ENCODE data around the gene ACVR1.

ACVR1 gene

DNA sequence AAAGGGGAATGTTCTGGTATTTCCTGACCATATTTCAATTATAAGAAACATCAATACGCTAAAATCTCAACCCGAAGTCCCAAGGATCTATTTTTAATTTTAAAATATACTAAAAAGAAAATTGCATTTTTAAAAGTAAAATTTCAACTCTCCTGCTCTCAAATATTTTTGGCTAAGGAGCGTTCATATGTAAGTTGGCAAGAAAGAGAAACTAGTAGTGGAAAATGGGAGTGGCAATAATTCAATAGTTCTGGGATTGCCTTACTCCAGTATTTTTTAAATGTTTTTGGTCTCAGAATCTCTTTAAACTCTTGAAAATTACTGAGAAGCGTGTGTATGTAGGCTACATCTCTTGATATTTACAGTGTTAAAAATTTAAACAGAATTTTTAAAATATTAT lies 72.7 kb downstream of the ACVR1 start:
- Mint-ChIP-seq H3K9me3 (no peaks in the 10 kb centered on the region), H3K27me3 (no peaks in the 10 kb centered on the region), H3K4me1 (ENCODE audit: low read depth) (no peaks in the 10 kb centered on the region), H3K36me3 (ENCODE audit: low read depth) (peaks cover 27% of the 10 kb centered on the region), H3K27ac (no peak overlapping the region), H3K4me3 (no peak overlapping the region)
- intact Hi-C loops (cut with micrococcal nuclease), result no loop called here

- intact Hi-C loops (cut with micrococcal nuclease), result no loop called here
- Mint-ChIP-seq H3K27ac (no peak overlapping the region), H3K4me1 (ENCODE audit: low read depth) (no peaks in the 10 kb centered on the region), H3K9me3 (no peaks in the 10 kb centered on the region), H3K4me3 (no peak overlapping the region), H3K36me3 (ENCODE audit: low read depth) (peaks cover 46% of the 10 kb centered on the region), H3K27me3 (no peaks in the 10 kb centered on the region)
Observed at GRCh38 chr2:157800838-157801495, 75.2 kb downstream of the ACVR1 start.

DNA sequence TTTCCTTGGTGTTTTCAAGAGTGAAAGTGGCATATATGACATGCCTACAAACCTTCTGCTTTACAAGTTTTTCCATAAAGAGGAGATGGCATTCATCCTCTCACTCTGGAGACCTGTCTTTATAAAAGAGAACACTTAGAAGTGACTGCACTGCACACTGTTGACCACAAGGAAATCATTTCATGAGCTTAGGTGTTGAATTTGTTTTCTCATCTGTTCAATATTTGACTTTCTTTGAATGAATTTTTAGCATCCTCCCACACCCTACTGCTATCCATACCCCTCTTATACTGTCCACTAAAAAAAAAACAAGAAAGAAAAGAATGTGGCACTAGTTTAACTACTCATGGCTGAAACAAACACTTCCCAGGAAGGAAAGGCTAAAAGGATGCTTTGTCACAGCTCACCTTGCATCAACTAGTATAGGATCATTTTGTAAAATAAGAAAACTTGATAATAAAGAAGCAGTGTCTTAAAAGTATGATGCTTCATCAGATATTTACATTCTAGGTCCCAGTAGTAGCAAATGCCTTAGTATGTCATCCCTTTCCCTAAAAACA lies 83.0 kb downstream of the ACVR1 start:
- Mint-ChIP-seq H3K36me3 (ENCODE audit: low read depth) (peaks cover 21% of the 10 kb centered on the region), H3K27ac (no peak overlapping the region), H3K4me1 (ENCODE audit: low read depth) (no peaks in the 10 kb centered on the region), H3K4me3 (no peak overlapping the region), H3K27me3 (no peaks in the 10 kb centered on the region), H3K9me3 (no peaks in the 10 kb centered on the region)
- intact Hi-C loops (cut with micrococcal nuclease), result no loop called here

GRCh38 chr2:157792335-157793052 lies 83.6 kb downstream of the ACVR1 start:
- Mint-ChIP-seq H3K4me3 (no peak overlapping the region), H3K36me3 (ENCODE audit: low read depth) (peaks cover 16% of the 10 kb centered on the region), H3K4me1 (ENCODE audit: low read depth) (no peaks in the 10 kb centered on the region), H3K9me3 (no peaks in the 10 kb centered on the region), H3K27ac (no peak overlapping the region), H3K27me3 (no peaks in the 10 kb centered on the region)
- intact Hi-C loops (cut with micrococcal nuclease), result no loop called here

DNA sequence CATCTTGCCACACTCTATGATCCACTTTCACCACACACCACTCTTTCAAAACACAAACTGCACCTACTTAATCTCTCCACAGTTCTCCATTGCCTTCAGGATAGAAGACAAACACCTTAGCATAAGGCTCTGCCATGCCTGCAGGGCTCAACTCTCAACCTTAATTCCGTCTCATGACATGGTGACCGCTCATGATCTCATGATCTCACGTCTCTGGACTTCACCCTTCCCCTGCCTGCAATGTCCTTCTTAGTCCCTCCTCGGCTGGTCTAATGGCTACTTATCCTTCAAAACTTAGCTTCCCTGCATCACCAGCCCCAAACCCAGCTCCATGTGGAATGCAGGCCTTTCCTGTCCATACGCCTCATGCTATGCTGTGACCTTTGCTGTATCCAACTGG lies 85.3 kb downstream of the ACVR1 start:
- Mint-ChIP-seq H3K27ac (no peak overlapping the region), H3K36me3 (ENCODE audit: low read depth) (peaks cover 4% of the 10 kb centered on the region), H3K9me3 (no peaks in the 10 kb centered on the region), H3K27me3 (no peaks in the 10 kb centered on the region), H3K4me1 (ENCODE audit: low read depth) (no peaks in the 10 kb centered on the region), H3K4me3 (no peak overlapping the region)
- intact Hi-C loops (cut with micrococcal nuclease), result no loop called here

- Mint-ChIP-seq H3K27me3 (no peaks in the 10 kb centered on the region), H3K36me3 (ENCODE audit: low read depth) (no peaks in the 10 kb centered on the region), H3K4me3 (no peak overlapping the region), H3K4me1 (ENCODE audit: low read depth) (no peaks in the 10 kb centered on the region), H3K9me3 (no peaks in the 10 kb centered on the region), H3K27ac (no peak overlapping the region)
- intact Hi-C loops (cut with micrococcal nuclease), result no loop called here
Observed at GRCh38 chr2:157789933-157790511, 86.1 kb downstream of the ACVR1 start.

GRCh38 chr2:157789256-157789655 lies 86.9 kb downstream of the ACVR1 start:
- Mint-ChIP-seq H3K27me3 (no peaks in the 10 kb centered on the region), H3K4me1 (ENCODE audit: low read depth) (peaks cover 2% of the 10 kb centered on the region), H3K9me3 (no peaks in the 10 kb centered on the region), H3K27ac (no peak overlapping the region), H3K36me3 (ENCODE audit: low read depth) (no peaks in the 10 kb centered on the region), H3K4me3 (no peak overlapping the region)
- intact Hi-C loops (cut with micrococcal nuclease), result no loop called here

- H3K27me3 Mint-ChIP-seq, result no peaks in the 10 kb centered on the region
- no peaks in the 10 kb centered on the region for H3K36me3 Mint-ChIP-seq (ENCODE audit: low read depth)
- intact Hi-C loops (cut with micrococcal nuclease), result no loop called here
- no peaks in the 10 kb centered on the region for H3K9me3 Mint-ChIP-seq
- no peak overlapping the region for H3K27ac Mint-ChIP-seq
- H3K4me3 Mint-ChIP-seq, result no peak overlapping the region
- peaks cover 8% of the 10 kb centered on the region for H3K4me1 Mint-ChIP-seq (ENCODE audit: low read depth)
Observed at GRCh38 chr2:157788201-157788600, 87.9 kb downstream of the ACVR1 start.

DNA sequence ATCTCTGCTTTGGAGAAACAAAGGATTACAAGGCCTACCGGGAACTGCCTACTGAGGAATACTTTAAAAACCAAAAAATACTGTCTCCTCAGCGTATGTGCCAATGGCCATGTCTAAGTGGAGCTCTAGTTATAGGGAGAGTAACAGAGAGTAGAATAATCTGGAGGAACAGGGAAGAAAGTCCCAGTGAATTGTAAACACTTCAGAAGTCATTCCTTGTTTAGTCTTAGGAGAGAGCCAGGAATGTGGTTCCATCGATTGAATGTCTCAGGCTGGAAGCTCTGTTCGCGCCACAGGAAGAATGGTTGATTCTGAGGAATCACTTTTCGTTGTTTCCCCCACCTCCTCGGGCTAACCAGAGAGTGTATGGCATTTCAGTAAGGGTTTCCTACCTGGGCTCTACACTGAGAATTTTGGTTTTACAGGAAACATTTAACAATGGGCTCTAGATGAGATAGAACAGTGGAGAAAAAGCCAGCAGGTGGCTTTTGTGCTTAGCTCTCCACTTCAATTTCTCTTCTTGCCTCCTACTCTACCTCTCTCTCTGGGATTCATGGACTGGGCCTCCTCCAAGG lies 88.7 kb downstream of the ACVR1 start:
- H3K4me1 Mint-ChIP-seq (ENCODE audit: low read depth), result peaks cover 8% of the 10 kb centered on the region
- no peak overlapping the region for H3K4me3 Mint-ChIP-seq
- H3K9me3 Mint-ChIP-seq, result no peaks in the 10 kb centered on the region
- no peaks in the 10 kb centered on the region for H3K36me3 Mint-ChIP-seq (ENCODE audit: low read depth)
- no peak overlapping the region for H3K27ac Mint-ChIP-seq
- intact Hi-C loops (cut with micrococcal nuclease), result no loop called here
- no peaks in the 10 kb centered on the region for H3K27me3 Mint-ChIP-seq

DNA sequence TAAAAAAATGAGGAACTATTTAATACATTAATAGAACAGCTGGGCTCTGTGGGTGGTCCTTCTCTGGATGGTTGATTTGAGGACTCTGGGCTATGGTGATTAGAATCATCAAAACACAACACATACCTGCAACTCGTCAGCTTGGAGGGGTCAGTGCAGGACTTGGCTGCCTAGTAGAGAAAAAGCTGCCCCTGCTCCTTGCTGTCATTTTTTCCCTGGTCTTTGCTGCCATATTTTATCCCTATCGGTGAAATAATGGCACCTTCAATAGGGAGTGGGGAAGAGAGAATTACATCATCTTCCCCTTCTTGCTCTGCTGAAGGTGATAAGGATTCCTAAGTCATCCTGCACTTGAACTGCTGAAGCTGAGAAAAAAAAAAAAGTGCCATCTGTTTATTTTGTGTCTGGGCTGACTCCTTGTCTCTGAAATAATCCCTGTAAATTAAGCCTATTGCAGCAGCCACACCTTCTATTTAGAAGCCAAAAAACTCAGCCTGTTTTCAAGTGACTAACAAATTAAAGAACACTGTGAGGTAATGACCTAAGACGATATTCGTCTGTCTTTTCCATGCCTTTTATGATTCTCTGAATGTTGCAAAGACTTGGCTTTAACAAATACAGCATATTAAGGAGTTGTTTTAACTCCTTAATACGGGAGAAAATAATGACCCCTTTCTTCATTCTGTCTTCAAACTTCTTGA lies 89.3 kb downstream of the ACVR1 start:
- intact Hi-C loops (cut with micrococcal nuclease), result no loop called here
- no peak overlapping the region for H3K27ac Mint-ChIP-seq
- no peak overlapping the region for H3K4me3 Mint-ChIP-seq
- no peaks in the 10 kb centered on the region for H3K36me3 Mint-ChIP-seq (ENCODE audit: low read depth)
- no peaks in the 10 kb centered on the region for H3K27me3 Mint-ChIP-seq
- H3K9me3 Mint-ChIP-seq, result no peaks in the 10 kb centered on the region
- peaks cover 8% of the 10 kb centered on the region for H3K4me1 Mint-ChIP-seq (ENCODE audit: low read depth)

DNA sequence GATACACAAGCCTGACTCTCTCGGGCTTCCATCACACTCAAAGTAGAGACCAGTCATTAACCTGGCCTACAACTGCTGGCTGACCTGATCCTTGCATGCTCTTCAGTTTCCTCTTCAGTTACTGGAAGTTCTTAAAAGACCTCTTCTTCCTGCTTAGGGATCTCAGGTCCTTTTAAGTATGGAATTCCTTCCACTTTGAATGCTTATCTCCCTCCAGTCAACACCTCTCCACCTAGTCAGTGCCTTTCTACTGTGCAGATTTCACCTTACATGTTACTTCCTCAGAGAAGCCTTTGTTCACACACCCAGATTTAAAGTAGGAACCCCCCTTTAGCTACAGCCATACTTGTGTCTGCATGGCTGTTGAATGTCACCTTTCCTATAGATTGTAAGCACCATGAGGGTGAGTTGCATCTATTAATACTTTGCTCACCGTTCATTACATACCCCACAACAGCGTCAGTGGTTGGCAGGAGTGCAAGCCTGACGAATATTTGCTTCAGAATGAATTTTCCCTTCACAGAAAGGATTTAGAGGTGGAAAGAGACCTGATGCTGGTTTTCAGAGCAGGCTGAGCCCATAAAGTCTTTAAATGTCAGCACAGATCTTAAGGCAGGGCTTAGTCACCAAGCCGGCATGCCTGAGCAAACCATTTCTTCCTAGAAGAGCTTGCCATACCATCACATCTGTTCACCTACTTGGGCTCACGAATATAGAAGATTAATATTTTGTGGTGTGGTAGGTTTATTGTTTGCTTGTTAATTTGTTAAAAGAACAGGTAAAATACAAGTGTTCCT lies 90.1 kb downstream of the ACVR1 start:
- no peaks in the 10 kb centered on the region for H3K9me3 Mint-ChIP-seq
- H3K36me3 Mint-ChIP-seq (ENCODE audit: low read depth), result no peaks in the 10 kb centered on the region
- H3K4me3 Mint-ChIP-seq, result no peak overlapping the region
- H3K27ac Mint-ChIP-seq, result no peak overlapping the region
- intact Hi-C loops (cut with micrococcal nuclease), result no loop called here
- H3K4me1 Mint-ChIP-seq (ENCODE audit: low read depth), result peaks cover 8% of the 10 kb centered on the region
- H3K27me3 Mint-ChIP-seq, result no peaks in the 10 kb centered on the region

GRCh38 chr2:157785200-157785599 lies 90.9 kb downstream of the ACVR1 start:
- intact Hi-C loops (cut with micrococcal nuclease), result no loop called here
- H3K36me3 Mint-ChIP-seq (ENCODE audit: low read depth), result peaks cover 6% of the 10 kb centered on the region

DNA sequence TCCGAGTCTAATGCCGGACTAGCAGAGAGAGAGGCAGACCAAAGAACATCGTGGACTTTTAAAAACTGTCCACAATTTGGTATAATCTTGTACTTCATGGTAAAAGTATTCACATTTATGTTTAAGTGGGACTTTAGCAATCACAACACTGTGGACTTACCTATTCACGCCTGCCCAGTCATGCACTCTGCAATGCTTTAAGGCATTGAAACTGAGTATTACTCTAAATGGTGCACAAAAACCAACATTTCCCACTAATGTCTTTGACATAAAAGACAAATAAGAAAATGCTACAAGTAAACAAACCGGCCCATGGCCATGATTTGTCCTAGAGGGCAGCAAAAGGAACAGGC lies 91.3 kb downstream of the ACVR1 start:
- H3K27ac Mint-ChIP-seq, result no peak overlapping the region
- no peak overlapping the region for H3K4me3 Mint-ChIP-seq
- intact Hi-C loops (cut with micrococcal nuclease), result no loop called here
- peaks cover 10% of the 10 kb centered on the region for H3K36me3 Mint-ChIP-seq (ENCODE audit: low read depth)
- no peaks in the 10 kb centered on the region for H3K9me3 Mint-ChIP-seq
- no peaks in the 10 kb centered on the region for H3K27me3 Mint-ChIP-seq
- H3K4me1 Mint-ChIP-seq (ENCODE audit: low read depth), result peaks cover 8% of the 10 kb centered on the region

More at GRCh38 chr2:157785200-157785599, 90.9 kb downstream of the ACVR1 start:
- H3K27ac Mint-ChIP-seq, result no peak overlapping the region
- no peaks in the 10 kb centered on the region for H3K27me3 Mint-ChIP-seq
- H3K9me3 Mint-ChIP-seq, result no peaks in the 10 kb centered on the region
- H3K4me3 Mint-ChIP-seq, result no peak overlapping the region
- H3K4me1 Mint-ChIP-seq (ENCODE audit: low read depth), result peaks cover 8% of the 10 kb centered on the region

Measured in dendritic cell treated with granulocyte-macrophage colony-stimulating factor and Interleukin-4, amounts not matched to agents 40 ng/mL and 50 ng/mL, for 4 days (primary cell).